Activated CD4-positive, CD25-positive, alpha-beta regulatory T cell treated with anti-CD3 and anti-CD28 coated beads, Interleukin-2, amount 50 U/mL, for 16 hours (primary cell): Measurements from ENCODE around the gene KIF5A.
"Not testable (repeated sequence)": the region's sequence is repeated elsewhere in the genome, so short reads cannot be mapped to it uniquely, and the experiment has no call there.

Experiments used
- DNase-seq: peaks from one replicate; pipeline ENCODE4 v3.0.0-alpha.2; 2020; ENCODE audit warnings: low read depth, low spot score

Gene KIF5A

DNA sequence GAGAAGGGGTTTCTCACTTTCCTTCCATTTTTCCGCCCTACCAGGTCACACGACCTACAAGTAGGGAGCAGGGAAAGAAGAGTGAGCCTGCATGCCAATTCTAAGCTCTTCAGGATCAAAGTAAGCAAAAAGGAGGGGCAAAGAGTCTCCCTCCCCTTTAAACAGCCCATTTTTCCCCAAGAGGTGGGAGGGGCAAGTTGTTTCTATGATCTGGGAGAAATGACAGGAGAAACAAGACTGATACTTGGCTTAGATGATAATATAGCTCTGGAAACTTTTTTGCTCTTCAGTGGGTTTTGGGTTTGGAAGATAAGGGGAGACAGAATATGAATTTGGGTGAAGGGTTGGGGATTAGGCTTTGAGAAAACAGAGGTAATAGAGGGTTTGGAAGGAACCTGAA lies 56.6 kb downstream of the KIF5A start:
- no peak for DNase-seq

DNA sequence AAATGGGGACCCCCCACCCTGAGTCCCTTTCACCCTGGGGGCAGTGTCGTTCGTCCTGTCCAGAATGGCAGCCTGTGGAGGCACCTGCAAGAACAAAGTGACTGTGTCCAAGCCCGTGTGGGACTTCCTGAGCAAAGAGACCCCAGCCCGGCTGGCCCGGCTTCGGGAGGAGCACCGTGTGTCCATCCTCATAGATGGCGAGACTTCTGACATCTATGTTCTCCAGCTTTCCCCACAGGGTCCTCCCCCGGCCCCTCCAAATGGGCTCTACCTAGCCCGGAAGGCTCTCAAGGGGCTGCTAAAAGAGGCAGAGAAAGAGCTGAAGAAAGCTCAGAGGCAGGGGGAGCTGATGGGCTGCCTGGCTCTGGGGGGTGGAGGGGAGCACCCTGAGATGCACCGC lies 57.0 kb downstream of the KIF5A start:
- DNase-seq, result no peak

DNA sequence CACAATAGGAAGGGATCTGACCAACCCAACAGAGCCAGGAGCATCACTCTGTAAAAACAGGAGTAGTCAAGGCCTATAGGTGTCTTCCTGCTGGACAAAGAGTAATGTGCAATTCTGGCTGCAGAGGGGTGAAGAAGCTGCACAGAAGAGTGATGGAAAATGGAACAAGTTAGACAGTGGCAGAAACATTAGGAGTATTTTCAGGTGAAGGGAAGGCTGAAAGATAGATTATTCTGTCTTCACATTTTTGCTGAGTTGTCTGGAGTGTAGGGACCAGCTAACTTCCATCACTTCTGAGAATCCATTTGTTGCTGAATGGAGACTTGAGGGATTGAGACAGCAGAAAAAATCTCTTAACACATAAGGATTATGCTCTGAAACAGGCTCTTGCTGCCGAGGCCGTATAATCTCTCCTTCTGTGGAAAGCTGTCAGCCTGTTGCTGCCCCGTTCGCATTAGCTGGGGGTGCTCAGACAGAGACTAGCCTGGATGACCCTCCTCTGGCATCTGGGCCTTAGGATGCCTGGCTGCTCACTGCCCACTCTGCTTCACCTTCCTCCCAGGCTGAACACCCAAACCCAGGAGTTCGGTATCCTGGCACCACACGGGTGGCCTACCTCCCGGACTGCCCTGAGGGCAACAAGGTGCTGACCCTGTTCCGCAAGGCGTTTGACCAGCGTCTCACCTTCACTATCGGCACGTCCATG lies 58.3 kb downstream of the KIF5A start:
- DNase-seq, result no peak

DNA sequence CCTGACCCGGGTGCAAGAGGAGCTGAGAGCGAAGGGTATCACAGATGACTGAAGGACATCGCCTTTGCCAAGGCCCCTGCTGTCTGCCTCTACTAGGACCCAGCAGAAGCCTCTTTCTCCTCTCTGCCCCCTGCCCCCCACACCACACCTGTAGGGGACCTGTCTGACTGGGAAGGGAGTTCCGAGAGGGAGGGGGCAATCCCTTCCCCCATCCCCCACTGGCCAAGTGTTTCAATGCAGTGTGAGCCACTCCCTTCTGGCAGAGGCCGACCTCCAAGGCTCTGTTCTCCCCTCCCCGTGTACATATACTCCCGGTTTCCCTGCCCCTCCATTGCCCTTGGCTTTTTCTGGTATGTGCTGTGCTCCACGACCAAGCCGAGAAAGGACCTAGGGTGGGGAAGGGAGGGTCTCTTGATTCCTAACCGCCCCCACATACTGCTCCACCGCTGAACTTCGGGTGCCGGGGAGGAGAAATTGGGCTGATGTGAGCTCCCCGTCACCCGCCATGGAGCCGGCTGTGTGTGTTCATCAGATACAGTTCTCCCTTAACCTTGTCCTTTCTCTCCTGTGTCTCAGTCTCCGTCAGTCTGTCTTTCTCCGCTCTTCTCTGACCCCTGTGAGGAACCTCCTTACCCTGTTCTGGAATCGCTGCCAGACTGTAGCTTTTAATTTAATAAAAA lies 59.4 kb downstream of the KIF5A start:
- DNase-seq, result no peak

DNA sequence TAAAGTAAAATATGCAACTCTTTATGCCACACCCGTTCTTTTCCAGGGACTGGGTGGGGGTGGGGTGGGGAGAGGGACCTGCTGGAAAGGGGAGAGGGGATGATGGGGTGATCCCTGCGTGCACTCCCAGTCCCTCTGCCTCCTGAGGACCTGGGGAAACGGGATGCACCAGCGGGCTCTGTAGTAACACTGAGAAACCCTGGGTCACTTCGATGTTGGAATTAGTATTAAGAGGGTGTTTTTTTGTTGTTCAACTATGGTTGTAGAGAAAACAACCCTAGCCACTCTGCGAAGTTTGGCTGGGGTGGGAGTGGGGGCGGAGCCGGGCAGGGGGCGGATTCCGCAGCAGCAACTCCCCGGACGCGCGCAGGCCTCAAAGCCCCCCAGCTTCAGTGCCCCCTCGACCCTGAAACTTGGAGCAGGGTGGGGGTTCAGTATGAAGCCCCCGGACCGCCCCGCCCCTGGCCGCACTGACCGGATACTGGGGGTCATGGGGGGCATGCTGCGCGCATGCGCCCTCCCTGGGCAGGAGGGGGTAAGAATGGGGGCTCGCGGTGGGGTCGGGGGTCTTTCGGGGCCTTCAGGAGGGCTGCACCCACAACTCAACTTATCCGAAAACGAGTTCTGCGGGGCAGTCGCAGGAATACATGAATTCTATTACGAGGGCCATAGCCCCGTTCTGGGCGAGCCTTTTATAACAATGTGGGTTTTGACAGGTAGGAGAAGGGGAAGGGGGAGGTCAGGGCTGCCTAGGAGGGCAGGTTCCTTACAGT lies 60.1 kb downstream of the KIF5A start:
- DNase-seq, result no peak

DNA sequence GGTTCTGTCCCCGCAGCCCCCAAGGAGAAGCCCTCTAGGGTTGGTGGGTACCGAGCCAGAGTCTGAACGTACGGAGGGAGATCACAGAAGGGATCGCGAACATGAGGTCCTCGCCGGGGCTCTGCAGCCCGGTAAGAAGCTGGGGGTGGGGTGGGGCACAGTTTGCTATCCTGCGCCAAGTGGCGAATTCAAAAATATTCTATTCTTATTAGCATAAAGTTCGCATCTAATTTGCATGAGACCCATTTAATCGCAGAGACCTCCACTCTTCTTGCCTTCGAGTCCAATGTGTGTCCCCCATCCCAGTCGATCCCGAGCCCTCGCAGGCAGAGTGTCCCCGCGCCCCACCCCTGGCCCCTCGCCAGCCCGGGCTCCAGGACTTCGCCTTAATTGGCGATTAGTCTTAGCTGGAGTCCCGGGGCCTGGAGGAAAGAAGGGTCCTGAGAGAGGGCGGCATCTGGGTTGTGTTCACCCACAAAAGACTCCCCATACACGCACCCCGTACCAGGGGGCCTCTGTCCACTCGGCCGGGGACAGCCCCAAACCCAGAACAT lies 60.8 kb downstream of the KIF5A start:
- DNase-seq, result no peak

DNA sequence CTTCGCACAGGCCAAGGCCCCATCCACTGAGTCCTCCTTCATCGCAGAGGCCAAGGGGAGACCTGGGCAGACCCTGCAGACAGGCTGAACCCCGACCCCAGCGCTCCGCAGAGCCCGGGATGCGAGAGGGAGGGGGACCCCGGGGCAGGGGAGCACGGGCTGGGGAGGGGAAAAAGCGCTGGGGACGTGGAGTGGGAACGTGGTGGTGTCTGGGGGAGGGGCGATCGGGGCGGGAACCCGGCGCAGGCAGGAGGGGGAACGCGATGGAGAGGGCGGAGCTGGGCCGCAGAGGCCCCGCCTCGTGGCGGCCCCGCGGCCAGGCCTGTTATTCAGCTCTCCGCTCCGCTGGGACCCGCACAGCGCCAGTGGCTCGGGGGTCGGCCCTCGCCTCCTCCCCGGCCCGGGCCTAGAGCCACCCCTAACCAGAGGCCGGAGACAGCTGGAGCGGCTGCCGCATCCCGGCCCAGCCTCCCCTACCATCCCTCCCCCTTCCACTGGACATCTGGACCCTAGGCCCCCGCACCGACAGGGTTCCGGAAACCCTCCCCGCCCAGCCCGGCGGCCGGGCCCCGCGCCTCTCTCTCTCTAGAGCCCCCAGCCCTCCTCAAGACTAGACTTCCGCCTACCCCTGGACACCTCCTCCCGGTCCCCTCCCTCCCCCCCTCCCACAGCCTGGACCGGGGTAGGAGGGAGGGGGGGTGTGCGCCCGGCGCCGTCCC lies 61.4 kb downstream of the KIF5A start, which contains the start of gene ARHGEF25:
ARHGEF25 (plus strand) TSS at position 328 of the 719 bp plus-strand sequence. CDS start 460 bp downstream, outside the sequence.
- DNase-seq, result no peak

DNA sequence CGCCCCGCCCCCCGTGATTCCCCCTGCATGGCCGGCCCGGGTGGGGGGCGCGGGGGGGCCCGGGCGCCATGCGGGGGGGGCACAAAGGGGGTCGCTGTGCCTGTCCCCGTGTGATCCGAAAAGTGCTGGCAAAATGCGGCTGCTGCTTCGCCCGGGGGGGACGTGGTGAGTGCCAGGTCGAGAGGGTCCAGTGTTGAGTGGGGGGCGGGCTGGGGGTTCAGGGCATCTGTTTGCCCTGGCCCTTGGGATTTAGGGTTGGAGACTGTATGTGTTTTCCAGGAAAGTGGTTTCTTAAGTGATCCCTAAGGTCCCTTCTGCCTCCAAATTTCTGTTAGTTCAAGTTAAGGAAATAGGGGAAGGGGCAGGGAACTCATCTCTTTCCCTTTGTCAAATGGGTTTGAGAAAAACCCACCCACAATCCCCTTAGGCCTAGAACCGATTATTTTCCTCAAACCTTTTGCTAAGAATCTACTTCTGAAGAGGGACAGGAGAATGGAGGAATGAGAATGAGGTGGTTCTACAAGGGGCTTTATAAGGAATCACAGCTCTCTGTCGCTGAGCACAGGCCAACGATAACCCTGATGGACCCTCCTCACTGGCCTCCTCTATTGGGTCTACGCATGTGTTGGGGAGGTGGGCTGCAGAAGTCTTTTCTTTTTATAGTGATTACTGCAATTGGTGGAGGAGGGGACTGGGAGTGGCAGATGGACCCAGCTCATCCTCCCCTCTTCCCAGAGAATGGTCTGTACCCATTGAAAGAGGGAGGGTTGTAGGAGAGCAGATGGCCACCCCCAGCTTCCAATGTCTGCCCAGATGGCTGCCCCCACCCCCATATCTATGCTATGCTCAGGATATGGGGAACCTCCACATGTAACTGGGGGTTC lies 62.2 kb downstream of the KIF5A start:
- no peak for DNase-seq

DNA sequence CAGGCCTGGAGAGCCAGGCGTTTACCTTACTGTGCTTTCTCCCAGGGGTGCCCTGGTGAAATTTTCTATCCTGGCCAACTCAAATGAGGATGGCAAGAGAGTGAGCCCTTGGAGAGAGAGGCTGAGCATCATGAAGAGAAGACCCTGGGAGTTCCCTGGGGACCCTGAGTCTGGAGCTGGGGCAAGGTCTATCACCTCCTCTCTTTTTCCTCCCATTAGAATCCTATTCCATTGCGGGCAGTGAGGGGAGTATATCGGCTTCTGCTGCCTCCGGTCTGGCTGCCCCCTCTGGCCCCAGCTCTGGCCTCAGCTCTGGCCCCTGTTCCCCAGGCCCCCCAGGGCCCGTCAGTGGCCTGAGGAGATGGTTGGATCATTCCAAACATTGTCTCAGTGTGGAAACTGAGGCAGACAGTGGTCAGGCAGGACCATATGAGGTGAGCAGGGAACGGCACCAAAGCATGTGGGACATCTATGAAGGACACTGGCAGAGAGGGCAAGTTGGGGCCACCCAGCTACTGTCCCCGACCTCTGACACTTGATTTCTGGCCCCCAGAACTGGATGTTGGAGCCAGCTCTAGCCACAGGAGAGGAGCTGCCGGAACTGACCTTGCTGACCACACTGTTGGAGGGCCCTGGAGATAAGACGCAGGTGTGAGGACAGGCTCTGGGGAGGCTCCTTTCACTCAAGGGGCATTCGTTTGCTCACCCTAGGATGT lies 63.0 kb downstream of the KIF5A start:
- DNase-seq, result no peak

DNA sequence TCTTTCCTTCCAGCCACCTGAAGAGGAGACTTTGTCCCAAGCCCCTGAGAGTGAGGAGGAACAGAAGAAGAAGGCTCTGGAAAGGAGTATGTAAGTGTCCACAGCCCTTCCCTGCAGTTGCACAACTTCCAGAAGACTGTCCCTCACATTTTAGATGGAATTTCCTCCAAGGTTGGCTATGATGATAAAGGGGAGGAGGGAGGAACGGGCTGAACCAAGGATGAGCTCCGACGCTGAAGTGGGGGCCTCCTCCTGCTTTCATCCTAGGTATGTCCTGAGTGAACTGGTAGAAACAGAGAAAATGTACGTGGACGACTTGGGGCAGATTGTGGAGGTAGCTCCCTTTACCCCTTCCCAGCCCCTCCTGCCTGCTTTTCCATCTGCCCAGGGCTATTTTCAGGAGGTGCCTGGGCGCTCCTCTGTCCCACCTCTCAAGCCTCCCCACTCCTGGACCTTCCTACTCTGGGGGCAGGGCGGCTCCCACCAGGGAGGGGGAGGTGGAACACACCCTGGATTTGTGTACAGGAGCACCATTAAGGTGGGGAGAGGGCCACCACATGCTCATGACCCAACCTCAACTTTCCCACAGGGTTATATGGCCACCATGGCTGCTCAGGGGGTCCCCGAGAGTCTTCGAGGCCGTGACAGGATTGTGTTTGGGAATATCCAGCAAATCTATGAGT lies 63.7 kb downstream of the KIF5A start:
- DNase-seq, result no peak

DNA sequence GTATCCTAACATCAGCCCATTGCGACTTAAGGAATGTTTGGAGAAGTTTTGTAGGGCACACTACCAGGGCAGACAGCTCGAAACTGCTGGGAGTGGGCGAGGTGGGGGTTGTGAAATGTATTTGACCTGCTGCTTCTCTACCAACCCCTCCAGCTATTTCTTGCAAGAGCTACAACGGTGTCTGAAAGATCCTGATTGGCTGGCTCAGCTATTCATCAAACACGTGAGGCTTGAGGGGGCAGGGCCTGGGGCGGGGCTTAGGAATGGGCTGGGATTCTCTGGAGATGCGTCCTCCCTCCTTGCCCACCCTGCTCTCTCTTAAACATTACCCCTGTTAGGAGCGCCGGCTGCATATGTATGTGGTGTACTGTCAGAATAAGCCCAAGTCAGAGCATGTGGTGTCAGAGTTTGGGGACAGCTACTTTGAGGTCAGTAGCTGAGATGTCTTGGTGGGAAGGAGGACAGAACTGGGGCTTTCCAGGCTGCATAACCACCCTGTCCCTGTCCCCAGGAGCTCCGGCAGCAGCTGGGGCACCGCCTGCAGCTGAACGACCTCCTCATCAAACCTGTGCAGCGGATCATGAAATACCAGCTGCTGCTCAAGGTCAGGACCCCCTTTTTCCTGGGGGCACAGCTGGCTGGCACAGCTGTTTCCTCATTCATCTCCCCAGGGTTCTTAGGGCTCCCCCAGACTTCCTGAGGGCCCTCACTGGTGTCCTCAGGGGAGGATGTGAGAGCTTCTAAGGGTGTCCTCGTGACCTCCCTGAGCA lies 64.5 kb downstream of the KIF5A start:
- no peak for DNase-seq

DNA sequence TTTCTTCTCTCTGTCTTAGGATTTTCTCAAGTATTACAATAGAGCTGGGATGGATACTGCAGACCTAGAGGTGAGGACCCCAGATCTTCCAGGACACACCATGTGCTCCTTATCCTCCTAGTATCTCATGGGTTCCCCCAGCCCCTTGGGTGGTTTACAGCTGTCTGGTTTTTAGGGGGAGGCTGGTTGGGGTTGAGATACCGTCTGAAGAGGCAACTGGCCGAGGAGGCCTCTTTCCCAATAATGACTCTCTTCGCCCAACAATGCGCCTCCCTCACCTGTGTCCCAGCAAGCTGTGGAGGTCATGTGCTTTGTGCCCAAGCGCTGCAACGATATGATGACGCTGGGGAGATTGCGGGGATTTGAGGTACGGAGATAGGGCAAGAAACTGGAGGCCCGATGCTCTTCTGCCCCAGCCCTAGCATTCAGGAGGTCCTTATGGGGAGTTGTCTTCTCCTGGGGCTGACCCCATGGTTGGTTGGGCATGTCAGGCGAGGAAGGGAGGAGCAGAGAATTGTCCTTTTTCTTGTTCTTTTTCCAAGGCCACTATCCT lies 65.2 kb downstream of the KIF5A start:
- DNase-seq, result no peak

DNA sequence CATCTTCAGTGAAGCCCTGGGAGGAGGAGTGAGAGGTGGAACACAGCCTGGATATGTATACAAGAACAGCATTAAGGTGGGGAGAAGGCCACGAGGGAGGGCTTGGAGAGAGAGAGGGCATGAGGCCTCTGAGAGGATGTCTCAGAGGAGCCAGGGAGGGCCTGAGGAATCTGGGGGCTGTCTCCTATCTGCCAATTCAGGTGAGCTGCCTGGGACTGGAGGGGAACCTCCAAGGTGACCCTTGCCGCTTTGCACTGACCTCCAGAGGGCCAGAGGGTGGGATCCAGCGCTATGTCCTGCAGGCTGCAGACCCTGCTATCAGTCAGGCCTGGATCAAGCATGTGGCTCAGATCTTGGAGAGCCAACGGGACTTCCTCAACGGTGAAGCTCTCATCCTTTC lies 65.8 kb downstream of the KIF5A start:
- no peak for DNase-seq

DNA sequence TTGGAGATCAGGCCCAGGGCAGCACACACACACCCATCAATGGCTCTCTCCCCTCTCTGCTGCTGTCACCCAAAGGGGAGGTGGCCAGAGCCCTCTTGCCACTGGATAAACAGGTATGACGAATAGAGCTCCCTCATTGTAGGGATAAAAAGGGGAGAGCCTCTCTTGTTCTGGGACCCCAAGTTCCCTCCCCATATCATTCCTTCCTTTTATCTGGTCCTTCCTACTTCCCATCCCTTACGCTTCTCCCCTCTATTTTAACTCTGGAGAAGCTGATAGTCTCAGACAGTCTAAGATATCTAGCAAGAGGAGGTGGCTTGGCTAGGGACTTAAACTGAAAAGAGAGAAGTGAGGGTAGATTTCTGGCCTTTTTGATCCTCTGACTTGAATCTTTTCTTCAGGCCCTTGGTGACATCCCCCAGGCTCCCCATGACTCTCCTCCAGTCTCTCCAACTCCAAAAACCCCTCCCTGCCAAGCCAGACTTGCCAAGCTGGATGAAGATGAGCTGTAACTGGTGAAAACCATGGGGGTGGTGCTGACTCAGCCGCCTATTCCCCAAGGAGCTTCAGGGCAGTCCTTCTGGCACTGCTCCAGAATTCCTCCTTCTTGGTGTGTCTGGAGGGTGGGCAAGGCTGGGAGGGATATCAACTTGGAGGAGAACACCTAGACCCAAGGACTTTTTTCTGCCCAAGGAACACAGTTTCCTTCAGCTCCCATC lies 66.7 kb downstream of the KIF5A start:
- no peak for DNase-seq

DNA sequence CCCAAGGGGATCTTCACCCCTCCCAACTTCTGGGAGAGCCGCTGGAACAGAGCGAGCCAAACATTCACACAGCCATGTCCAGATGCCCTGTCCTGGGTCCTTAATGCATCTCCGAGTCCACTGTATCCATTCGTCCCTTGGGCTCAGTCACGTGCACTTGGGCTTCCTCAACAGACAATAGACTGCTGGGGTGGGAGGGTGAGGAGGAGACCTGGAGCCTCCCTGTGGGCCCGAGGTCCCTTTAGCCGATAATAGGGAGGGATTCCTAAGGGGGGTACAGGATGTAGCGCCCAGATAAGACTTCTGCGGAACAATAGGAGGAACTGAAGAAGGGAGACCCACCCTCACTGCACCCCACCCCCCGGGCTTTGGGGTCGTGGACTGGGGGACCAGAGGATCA lies 68.1 kb downstream of the KIF5A start:
- DNase-seq, result no peak

DNA sequence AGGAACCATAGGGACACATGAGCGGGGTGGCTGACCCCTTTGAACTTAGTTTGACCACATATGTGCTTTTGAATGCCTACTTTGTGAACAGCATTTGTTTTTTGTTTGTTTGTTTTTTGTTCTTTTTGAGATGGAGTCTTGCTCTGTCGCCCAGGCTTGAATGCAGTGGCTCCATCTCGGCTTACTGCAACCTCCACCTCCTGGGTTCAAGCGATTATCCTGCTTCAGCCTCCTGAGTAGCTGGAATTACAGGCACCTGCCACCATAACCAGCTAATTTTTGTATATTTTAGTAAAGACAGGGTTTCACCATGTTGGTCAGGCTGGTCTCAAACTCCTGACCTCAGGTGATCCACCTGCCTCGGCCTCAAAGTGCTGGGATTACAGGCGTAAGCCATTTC lies 68.6 kb downstream of the KIF5A start:
- not testable (repeated sequence) for DNase-seq

DNA sequence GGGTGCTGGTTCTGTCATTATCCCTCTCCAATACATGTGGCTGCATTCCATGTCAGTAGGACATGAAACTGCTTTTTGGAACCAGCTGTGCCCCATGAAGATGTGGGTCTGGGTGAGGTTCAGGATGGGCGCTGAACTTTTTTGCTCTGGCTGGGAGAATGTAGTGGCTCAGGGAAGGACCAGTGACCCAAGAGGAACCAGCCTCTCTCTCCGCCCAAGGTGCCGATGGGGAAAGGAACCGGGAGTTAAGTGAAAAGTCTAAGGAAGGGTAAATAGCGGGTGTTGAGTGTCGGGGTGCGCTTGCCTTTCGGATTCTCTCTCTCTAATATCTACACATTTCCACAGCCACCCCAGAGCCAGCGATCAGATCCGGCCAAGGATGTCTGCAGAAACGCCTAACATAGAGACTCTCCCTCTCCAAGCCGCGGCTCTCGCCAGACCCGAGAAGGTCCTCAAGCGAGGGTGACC lies 69.2 kb downstream of the KIF5A start:
- no peak for DNase-seq
